ENCODE results near the gene ZMIZ1. TPM values are rescaled to one million over a fixed set of nuclear protein-coding genes. Genes with fewer than 3 reads are reported as not detected.
A peak's percentile ranks its signal among the peaks of the same experiment; 100 is the strongest.

Gene ZMIZ1
- total RNA-seq, 2 experiments from 2014 or later = 14.6 to 15.5 TPM

GRCh38 chr10:79049931-79050895, 18.6 kb upstream of the ZMIZ1 start:
- no peak overlapping the region for H3K27ac ChIP-seq (ENCODE audit: low read depth in 1 of 2, low read length in 2 of 2)
- H3K4me3 Mint-ChIP-seq = peak overlapping the region; percentile 45

DNA sequence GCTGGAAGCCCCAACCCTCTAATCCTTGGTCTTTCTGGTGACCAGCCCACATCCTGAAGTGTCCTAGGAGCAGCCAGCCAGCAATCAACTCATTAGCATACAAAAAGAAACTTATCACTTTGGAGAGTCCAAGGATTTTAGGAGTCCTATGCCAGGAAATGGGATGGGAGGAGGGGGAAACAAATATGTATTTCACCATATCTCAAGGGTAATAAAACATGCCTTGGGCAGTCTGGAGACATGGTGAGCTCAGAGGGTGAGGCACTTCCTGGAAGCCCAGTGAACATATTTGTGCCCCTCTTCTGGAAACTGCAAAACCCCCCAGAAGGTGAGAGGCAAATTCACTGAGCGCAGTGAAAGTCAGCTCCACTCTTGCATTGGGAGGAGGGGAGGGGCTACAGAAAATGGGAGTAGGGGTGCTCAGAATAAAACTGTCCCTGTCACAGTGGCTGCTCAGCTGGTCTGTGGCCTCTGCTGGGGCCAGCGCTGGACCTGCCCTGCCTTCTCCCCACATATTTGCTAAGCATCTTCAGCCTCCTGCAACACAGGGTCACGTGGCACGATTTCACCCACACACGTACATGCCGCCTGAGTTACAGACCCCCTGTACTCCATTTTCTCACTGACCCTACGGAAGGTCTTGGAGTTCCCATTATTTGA, 17.7 kb upstream of the ZMIZ1 start:
- Mint-ChIP-seq H3K27ac (peak overlapping the region; percentile 58), H3K27me3 (no peaks in the 10 kb centered on the region), H3K9me3 (no peaks in the 10 kb centered on the region), H3K4me1 (ENCODE audit: low read depth) (peaks cover 63% of the 10 kb centered on the region), H3K4me3 (no peak overlapping the region), H3K36me3 (ENCODE audit: low read depth) (no peaks in the 10 kb centered on the region)
- H3K36me3 ChIP-seq (ENCODE audit: insufficient read depth, low read length) = no peaks in the 10 kb centered on the region
- ChIA-PET CTCF (no interaction called here), POLR2A (interaction anchor here (0.5 to 1.1 kb wide), 3 partner anchors 11 to 18 kb away, joined by 3 to 4 read pairs (median 3); no protein-coding TSS in a partner anchor)
- no peaks in the 10 kb centered on the region for H3K27me3 ChIP-seq (ENCODE audit: control insufficient read depth in 1 of 2, insufficient read depth in 2 of 2, low read length in 2 of 2)
- no peak for ATAC-seq (ENCODE audit: poor library complexity)
- intact Hi-C loops (cut with DNase I, micrococcal nuclease) = no loop called here
- peaks cover 79% of the 10 kb centered on the region for H3K4me1 ChIP-seq (ENCODE audit: insufficient read depth, low read length)
- TF ChIP-seq, protein P1, sequence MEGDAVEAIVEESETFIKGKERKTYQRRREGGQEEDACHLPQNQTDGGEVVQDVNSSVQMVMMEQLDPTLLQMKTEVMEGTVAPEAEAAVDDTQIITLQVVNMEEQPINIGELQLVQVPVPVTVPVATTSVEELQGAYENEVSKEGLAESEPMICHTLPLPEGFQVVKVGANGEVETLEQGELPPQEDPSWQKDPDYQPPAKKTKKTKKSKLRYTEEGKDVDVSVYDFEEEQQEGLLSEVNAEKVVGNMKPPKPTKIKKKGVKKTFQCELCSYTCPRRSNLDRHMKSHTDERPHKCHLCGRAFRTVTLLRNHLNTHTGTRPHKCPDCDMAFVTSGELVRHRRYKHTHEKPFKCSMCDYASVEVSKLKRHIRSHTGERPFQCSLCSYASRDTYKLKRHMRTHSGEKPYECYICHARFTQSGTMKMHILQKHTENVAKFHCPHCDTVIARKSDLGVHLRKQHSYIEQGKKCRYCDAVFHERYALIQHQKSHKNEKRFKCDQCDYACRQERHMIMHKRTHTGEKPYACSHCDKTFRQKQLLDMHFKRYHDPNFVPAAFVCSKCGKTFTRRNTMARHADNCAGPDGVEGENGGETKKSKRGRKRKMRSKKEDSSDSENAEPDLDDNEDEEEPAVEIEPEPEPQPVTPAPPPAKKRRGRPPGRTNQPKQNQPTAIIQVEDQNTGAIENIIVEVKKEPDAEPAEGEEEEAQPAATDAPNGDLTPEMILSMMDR (IDR thresholded peaks at IDR 0.05) = no peak
- H3K27ac ChIP-seq (ENCODE audit: low read depth in 1 of 2, low read length in 2 of 2) = no peak overlapping the region
- no peak overlapping the region for H3K4me3 ChIP-seq (ENCODE audit: low read length)
- no peaks in the 10 kb centered on the region for H3K9me3 ChIP-seq (ENCODE audit: control insufficient read depth in 1 of 2, insufficient read depth in 1 of 2, low read length in 2 of 2)
- peak in 1 of 14 experiments; percentile 3 for DNase-seq

More at GRCh38 chr10:79049931-79050895, 18.6 kb upstream of the ZMIZ1 start:
- Mint-ChIP-seq H3K27ac (peak overlapping the region; percentile 86), H3K4me1 (ENCODE audit: low read depth) (peaks cover 71% of the 10 kb centered on the region), H3K9me3 (no peaks in the 10 kb centered on the region), H3K27me3 (no peaks in the 10 kb centered on the region), H3K36me3 (ENCODE audit: low read depth) (no peaks in the 10 kb centered on the region)
- Histone ChIP-seq H3K36me3 (ENCODE audit: insufficient read depth, low read length) (no peaks in the 10 kb centered on the region), H3K4me1 (ENCODE audit: insufficient read depth, low read length) (peaks cover 87% of the 10 kb centered on the region), H3K4me3 (ENCODE audit: low read length) (no peak overlapping the region), H3K27me3 (ENCODE audit: control insufficient read depth in 1 of 2, insufficient read depth in 2 of 2, low read length in 2 of 2) (no peaks in the 10 kb centered on the region), H3K9me3 (ENCODE audit: control insufficient read depth in 1 of 2, insufficient read depth in 1 of 2, low read length in 2 of 2) (no peaks in the 10 kb centered on the region)
- TF ChIP-seq, protein P1 (IDR thresholded peaks at IDR 0.05) = no peak
- POLR2A ChIA-PET = interaction anchor here (0.5 to 1.0 kb wide), 2 partner anchors 12 to 17 kb away, joined by 3 to 4 read pairs; no protein-coding TSS in a partner anchor
- DNase-seq (peak in 1 of 14 experiments; percentile 15), ATAC-seq (ENCODE audit: poor library complexity) (no peak)
- CTCF ChIA-PET = no interaction called here
- intact Hi-C loops (cut with DNase I, micrococcal nuclease) = no loop called here

- H3K36me3 ChIP-seq (ENCODE audit: insufficient read depth, low read length) = no peaks in the 10 kb centered on the region
- no peak overlapping the region for H3K27ac ChIP-seq (ENCODE audit: low read depth in 1 of 2, low read length in 2 of 2)
- H3K4me1 ChIP-seq (ENCODE audit: insufficient read depth, low read length) = peaks cover 72% of the 10 kb centered on the region
- ChIA-PET POLR2A (interaction anchor here (0.7 to 1.3 kb wide), 6 partner anchors 10 to 77 kb away, joined by 3 to 4 read pairs (median 3); no protein-coding TSS in a partner anchor), CTCF (no interaction called here)
- no peaks in the 10 kb centered on the region for H3K27me3 Mint-ChIP-seq
- no peak overlapping the region for H3K4me3 ChIP-seq (ENCODE audit: low read length)
- no peaks in the 10 kb centered on the region for H3K27me3 ChIP-seq (ENCODE audit: control insufficient read depth in 1 of 2, insufficient read depth in 2 of 2, low read length in 2 of 2)
- TF ChIP-seq, protein P1 (IDR thresholded peaks at IDR 0.05) = no peak
- peak overlapping the region; percentile 58 for H3K27ac Mint-ChIP-seq
- DNase-seq (peak in 2 of 14 experiments; percentile 4 to 15), ATAC-seq (ENCODE audit: poor library complexity) (no peak)
- peaks cover 56% of the 10 kb centered on the region for H3K4me1 Mint-ChIP-seq (ENCODE audit: low read depth)
- no peaks in the 10 kb centered on the region for H3K9me3 ChIP-seq (ENCODE audit: control insufficient read depth in 1 of 2, insufficient read depth in 1 of 2, low read length in 2 of 2)
- H3K9me3 Mint-ChIP-seq = no peaks in the 10 kb centered on the region
- H3K4me3 Mint-ChIP-seq = peak overlapping the region; percentile 51
- H3K36me3 Mint-ChIP-seq (ENCODE audit: low read depth) = no peaks in the 10 kb centered on the region
- intact Hi-C loops (cut with DNase I, micrococcal nuclease) = no loop called here
Measured at GRCh38 chr10:79051766-79052165, 17.0 kb upstream of the ZMIZ1 start.

Data from CD4-positive, alpha-beta T cell (primary cell).